ENCODE measurements around the gene TPTE2.
"Not testable (repeated sequence)": the region's sequence is repeated elsewhere in the genome, so short reads cannot be mapped to it uniquely, and the experiment has no call there.

Gene TPTE2

GRCh38 chr13:19561585-19561984, 253 bp upstream of the TPTE2 start:
- DNase-seq, result no peak

- not testable (repeated sequence) for DNase-seq
Observed at GRCh38 chr13:19560672-19561071, 660 bp downstream of the TPTE2 start.

GRCh38 chr13:19559739-19560138, 1.6 kb downstream of the TPTE2 start:
- DNase-seq, result not testable (repeated sequence)

GRCh38 chr13:19557287-19557686, 4.0 kb downstream of the TPTE2 start:
- not testable (repeated sequence) for DNase-seq

GRCh38 chr13:19549245-19549644, 12.1 kb downstream of the TPTE2 start:
- DNase-seq, result not testable (repeated sequence)

- DNase-seq, result not testable (repeated sequence)
Observed at GRCh38 chr13:19525634-19526033, 35.7 kb downstream of the TPTE2 start.

GRCh38 chr13:19519049-19519448, 42.3 kb downstream of the TPTE2 start:
- no peak for DNase-seq

- not testable (repeated sequence) for DNase-seq
Observed at GRCh38 chr13:19507623-19508022, 53.7 kb downstream of the TPTE2 start.

- DNase-seq, result not testable (repeated sequence)
Observed at GRCh38 chr13:19460126-19460525, 101.2 kb downstream of the TPTE2 start.

GRCh38 chr13:19439056-19439686, 122.2 kb downstream of the TPTE2 start:
- DNase-seq, result not testable (repeated sequence)

GRCh38 chr13:19437780-19438179, 123.6 kb downstream of the TPTE2 start:
- not testable (repeated sequence) for DNase-seq

GRCh38 chr13:19422236-19422635, 139.1 kb downstream of the TPTE2 start:
- not testable (repeated sequence) for DNase-seq

- DNase-seq, result not testable (repeated sequence)
Observed at GRCh38 chr13:19412494-19412893, 148.8 kb downstream of the TPTE2 start.

- DNase-seq, result not testable (repeated sequence)
Observed at GRCh38 chr13:19382746-19383511, 178.4 kb downstream of the TPTE2 start.

GRCh38 chr13:19382111-19382510, 179.2 kb downstream of the TPTE2 start:
- DNase-seq, result no peak

Measured in stimulated activated CD4-positive, alpha-beta T cell treated with anti-CD3 and anti-CD28 coated beads, Interleukin-4, amount 100 ng/mL, for 4 hours (primary cell).